ENCODE results near the gene SV2B.

GRCh38 chr15:91122296-91122695 lies 22.2 kb downstream of the SV2B start:
- TF ChIP-seq CTCF (conservative IDR thresholded peaks at IDR 0.05), result no peak
- no peak for TF ChIP-seq EZH2 (IDR thresholded peaks at IDR 0.05; ENCODE audit: low read depth)
